Activated CD8-positive, alpha-beta memory T cell treated with anti-CD3 and anti-CD28 coated beads for 36 hours (primary cell): ENCODE results near the gene CAPN2. TPM values are rescaled to one million over a fixed set of nuclear protein-coding genes. Genes with fewer than 3 reads are reported as not detected.

ENCODE experiments used
- total RNA-seq, 2 experiments: library from RNA; stranded (reverse); gene quantifications; one replicate each; pipeline ENCODE4 v1.2.3, GENCODE V29; 2021

CAPN2 gene
- total RNA-seq, 2 experiments from 2014 or later, result 59.6 to 60.2 TPM

Other genes starting within 250 kb of the CAPN2 start
- gene CAPN8, start 46.8 kb upstream of the CAPN2 start, total RNA-seq, result not detected
- gene TP53BP2, start 133.4 kb downstream of the CAPN2 start, total RNA-seq, result 10 to 100 TPM; 37.8 to 38.7 TPM